SK-N-SH (cell line): ENCODE results near the gene ZBTB16. TPM values are rescaled to one million over a fixed set of nuclear protein-coding genes. Genes with fewer than 3 reads are reported as not detected.

ENCODE experiments used
- CTCF ChIA-PET: fragments of 300-600, 350-600 bp; formaldehyde crosslinking; extraction: SDS; loops from one replicate; lab custom pipeline; 2021; lab: Yijun Ruan, JAX
- POLR2A ChIA-PET: fragments of 350-600 bp; sonication (Branson Sonifier 250); formaldehyde crosslinking; extraction: SDS; loops from one replicate; lab custom pipeline; 2020; ENCODE audit warnings: antibody characterized with exemption, inconsistent platforms; lab: Yijun Ruan, JAX
- DNase-seq: peaks from one replicate; pipeline ENCODE4 v3.0.0; 2012
- H2AFZ ChIP-seq: fragments of 200-600 bp; sonication (generic); 2 replicates; pipeline ENCODE4 v1.8.1; 2016; ENCODE audit warnings: antibody characterized with exemption, mild to moderate bottlenecking, low read depth
- H3F3A ChIP-seq: fragments of 200-600 bp; sonication (generic); replicated peaks from 2 replicates; pipeline ENCODE3; 2016; ENCODE audit warnings: antibody characterized with exemption, mild to moderate bottlenecking; ENCODE audit not compliant: insufficient read depth
- H3K27ac ChIP-seq, 2 experiments: fragments of 200-500 bp in 1 of 2; fragments of 200-600 bp in 1 of 2; sonication (Bioruptor generic) in 1 of 2; sonication (generic), shearing (Covaris generic) in 1 of 2; 2 replicates each; pipeline versions ENCODE4 v1.5.1 to v1.6.1; 2014 to 2016; ENCODE audit warnings: low read depth in 2 of 2, inconsistent platforms in 1 of 2, low read length in 1 of 2, mild to moderate bottlenecking in 1 of 2, mixed read lengths in 1 of 2
- H3K27me3 ChIP-seq: fragments of 200-600 bp; sonication (generic), shearing (Covaris generic); 2 replicates; pipeline ENCODE4 v1.6.1; 2016; ENCODE audit warnings: mixed run types; ENCODE audit not compliant: insufficient read depth
- H3K36me3 ChIP-seq, 2 experiments: fragments of 200-500 bp in 1 of 2; fragments of 200-600 bp in 1 of 2; sonication (Bioruptor generic) in 1 of 2; sonication (generic) in 1 of 2; replicated peaks in 1 of 2; 2 replicates each; pipeline versions ENCODE3 to v1.5.1; 2014 to 2016; ENCODE audit warnings: low read length in 1 of 2, mild to moderate bottlenecking in 1 of 2; ENCODE audit not compliant: insufficient read depth in 2 of 2, control insufficient read depth in 1 of 2
- H3K4me1 ChIP-seq, 2 experiments: fragments of 200-500 bp in 1 of 2; fragments of 200-600 bp in 1 of 2; sonication (Bioruptor generic) in 1 of 2; sonication (generic), shearing (Covaris generic) in 1 of 2; 2 replicates each; pipeline versions ENCODE4 v1.5.1 to v1.6.1; 2014 to 2016; ENCODE audit warnings: low read depth in 1 of 2, low read length in 1 of 2, mixed run types in 1 of 2; ENCODE audit not compliant: insufficient read depth in 2 of 2, control insufficient read depth in 1 of 2
- H3K4me2 ChIP-seq: fragments of 200-600 bp; sonication (generic), shearing (Covaris generic); 2 replicates; pipeline ENCODE4 v1.6.1; 2017; ENCODE audit warnings: mixed run types
- H3K4me3 ChIP-seq, 2 experiments: fragments of 200-500 bp in 1 of 2; fragments of 200-600 bp in 1 of 2; sonication (Bioruptor generic) in 1 of 2; sonication (generic), shearing (Covaris generic) in 1 of 2; 2 replicates each; pipeline versions ENCODE4 v1.5.1 to v1.8.1; 2014 to 2016; ENCODE audit warnings: low read depth in 2 of 2, inconsistent platforms in 1 of 2, low read length in 1 of 2, mild to moderate bottlenecking in 1 of 2, mixed read lengths in 1 of 2, moderate library complexity in 1 of 2
- H3K79me2 ChIP-seq: fragments of 200-600 bp; sonication (generic); 2 replicates; pipeline ENCODE4 v1.8.1; 2017; ENCODE audit warnings: mild to moderate bottlenecking; ENCODE audit not compliant: insufficient read depth
- H3K9ac ChIP-seq: fragments of 200-600 bp; sonication (generic); 2 replicates; pipeline ENCODE4 v1.6.1; 2017; ENCODE audit warnings: mixed run types
- H3K9me2 ChIP-seq: fragments of 200-600 bp; sonication (generic); 2 replicates; pipeline ENCODE4 v1.6.1; 2017; ENCODE audit warnings: mixed run types
- H3K9me3 ChIP-seq: fragments of 200-600 bp; sonication (generic); 2 replicates; pipeline ENCODE4 v1.6.1; 2017; ENCODE audit warnings: mixed run types, mild to moderate bottlenecking, moderate library complexity
- H4K20me1 ChIP-seq: fragments of 200-600 bp; sonication (generic); 2 replicates; pipeline ENCODE4 v1.6.1; 2017; ENCODE audit warnings: mild to moderate bottlenecking, mixed run types; ENCODE audit not compliant: insufficient read depth
- CHD2 ChIP-seq: fragments of 150-350 bp; IDR thresholded peaks from 2 replicates; pipeline ENCODE4 v1.6.1; 2018; ENCODE audit warnings: low read length; ENCODE audit not compliant: partially characterized antibody
- CTCF ChIP-seq: fragments of 200-600 bp; sonication (generic); IDR thresholded peaks from 2 replicates; pipeline ENCODE4 v1.6.1; 2017; ENCODE audit warnings: antibody characterized with exemption, mild to moderate bottlenecking, moderate library complexity
- ELF1 ChIP-seq: IDR thresholded peaks from 2 replicates; pipeline ENCODE4 v1.4.0; 2012
- EZH2phosphoT487 ChIP-seq: fragments of 200-600 bp; sonication (generic); IDR thresholded peaks from 2 replicates; pipeline ENCODE4 v1.6.1; 2017; ENCODE audit warnings: low read depth, mixed run types, mild to moderate bottlenecking, antibody characterized with exemption, moderate library complexity, borderline replicate concordance
- FOSL2 ChIP-seq: IDR thresholded peaks from 2 replicates; pipeline ENCODE4 v1.4.0; 2012; ENCODE audit warnings: low read depth, mild to moderate bottlenecking, moderate library complexity, borderline replicate concordance
- FOXJ3 ChIP-seq: sonication (generic); formaldehyde crosslinking; IDR thresholded peaks from 2 replicates; pipeline ENCODE4 v1.5.1; 2020; ENCODE audit warnings: mild to moderate bottlenecking, missing genetic modification reagents
- FOXM1 ChIP-seq: IDR thresholded peaks from 2 replicates; pipeline ENCODE4 v1.4.0; 2012; ENCODE audit warnings: low read depth, mild to moderate bottlenecking
- GABPA ChIP-seq: IDR thresholded peaks from 2 replicates; pipeline ENCODE4 v1.4.0; 2012; ENCODE audit warnings: low read depth, mild to moderate bottlenecking
- JUND ChIP-seq: IDR thresholded peaks from 2 replicates; pipeline ENCODE4 v1.4.0; 2012
- NFIC ChIP-seq: IDR thresholded peaks from 2 replicates; pipeline ENCODE4 v1.4.0; 2012; ENCODE audit warnings: borderline replicate concordance
- REST ChIP-seq: IDR thresholded peaks from 2 replicates; pipeline ENCODE4 v1.6.1; 2012; ENCODE audit warnings: mild to moderate bottlenecking, low read depth, low read length, moderate library complexity
- SIN3A ChIP-seq: IDR thresholded peaks from 2 replicates; pipeline ENCODE4 v1.6.1; 2012; ENCODE audit warnings: low read depth, mild to moderate bottlenecking, low read length, moderate library complexity, borderline replicate concordance
- USF1 ChIP-seq: IDR thresholded peaks from 2 replicates; pipeline ENCODE4 v1.4.0; 2012; ENCODE audit warnings: low read depth, borderline replicate concordance
- WGBS: methylation state at CpG from one replicate; pipeline ENCODE4 v1.1.6; 2017; ENCODE audit warnings: low lambda C conversion rate; 5-methylcytosine and 5-hydroxymethylcytosine counted together
- polyA plus RNA-seq, 3 experiments: library from polyadenylated mRNA; depleted of rRNA; stranded (reverse); fragments of >200 nt; gene quantifications; 2 replicates each; pipeline ENCODE4 v1.2.3, GENCODE V29; 2012

Gene ZBTB16
- polyA plus RNA-seq, 1 of the 3 experiments (the other 2 are of a cell fraction), result not detected

DNA sequence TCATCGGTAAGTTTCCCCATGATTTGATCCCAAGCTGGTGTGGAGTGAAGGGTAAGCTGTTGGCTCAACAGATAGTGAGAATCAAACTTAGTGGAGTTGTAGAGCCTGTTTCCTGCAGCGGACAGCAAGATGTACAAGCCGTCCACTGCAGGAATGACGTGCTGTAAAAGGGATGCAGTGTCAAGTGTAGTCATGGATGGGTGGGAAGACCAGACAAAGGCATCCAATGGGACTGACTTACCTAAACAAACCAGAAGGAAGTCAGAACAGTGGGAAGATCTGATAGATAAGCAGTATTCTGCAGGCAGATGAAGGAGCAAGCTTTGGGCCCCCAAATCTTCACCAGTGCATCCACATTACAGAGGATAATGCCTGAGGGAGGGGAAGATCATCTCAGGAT is 8.8 kb downstream of the ZBTB16 start:
- POLR2A ChIA-PET, result no interaction called here
- no peak for DNase-seq

DNA sequence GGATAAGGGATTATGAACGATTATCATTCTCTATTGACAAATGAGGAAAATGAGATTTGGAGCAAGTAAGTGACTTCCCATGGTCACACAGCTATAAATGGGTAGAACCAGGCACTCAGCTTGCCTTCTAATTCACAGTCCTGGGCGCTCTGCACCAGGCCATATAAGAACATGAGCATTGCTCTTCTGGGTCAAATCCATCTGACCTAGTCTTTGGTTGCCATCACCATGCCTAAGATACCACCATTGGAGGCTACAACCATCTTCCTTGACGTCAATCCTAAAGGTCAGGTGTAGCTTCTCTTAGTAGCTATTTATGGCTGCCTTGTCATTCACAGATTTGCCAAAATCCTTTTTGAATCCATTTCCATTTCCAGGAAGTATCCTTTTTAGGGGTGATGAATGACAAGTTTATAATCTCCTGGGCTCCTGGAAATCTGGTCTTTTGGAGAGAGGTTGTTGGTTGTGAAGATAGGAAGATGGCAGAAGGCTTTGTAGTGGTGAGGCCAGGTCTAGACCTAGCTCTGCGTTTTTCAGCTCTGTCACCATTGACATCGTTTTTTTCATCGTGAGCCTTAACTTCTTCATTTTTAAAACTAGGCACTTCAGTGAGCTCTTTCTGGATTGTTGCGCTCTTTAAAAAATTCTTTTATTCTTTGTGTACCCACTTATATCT is 11.1 kb downstream of the ZBTB16 start:
- no peak overlapping the region for H3K9ac ChIP-seq
- H2AFZ ChIP-seq, result no peak overlapping the region
- H3K36me3 ChIP-seq, result no peaks in the 10 kb centered on the region
- H3K9me3 ChIP-seq, result no peaks in the 10 kb centered on the region
- H3K27ac ChIP-seq, result no peak overlapping the region
- CTCF ChIA-PET, result interaction anchor here (0.8 to 1.2 kb wide), 2 partner anchors 14 to 25 kb away, joined by 3 read pairs; no protein-coding TSS in a partner anchor
- H3K27me3 ChIP-seq, result peaks cover 32% of the 10 kb centered on the region
- DNase-seq, result no peak
- POLR2A ChIA-PET, result no interaction called here
- no peaks in the 10 kb centered on the region for H3F3A ChIP-seq
- peaks cover 6 to 10% of the 10 kb centered on the region in 2 experiments; a peak in 2 of 4 replicates for H3K4me1 ChIP-seq
- H4K20me1 ChIP-seq, result no peaks in the 10 kb centered on the region
- H3K9me2 ChIP-seq, result no peaks in the 10 kb centered on the region
- H3K4me2 ChIP-seq, result no peak overlapping the region
- no peaks in the 10 kb centered on the region for H3K79me2 ChIP-seq
- no peak overlapping the region for H3K4me3 ChIP-seq
- WGBS, result 51% methylated on average over 7 of the region's 7 CpGs
- TF ChIP-seq NFIC, result no peak
- TF ChIP-seq FOXM1, result no peak
- TF ChIP-seq FOXJ3 (CRISPR knock-in tag), result no peak
- no peak for TF ChIP-seq FOSL2
- TF ChIP-seq SIN3A, result no peak
- no peak for TF ChIP-seq REST
- no peak for TF ChIP-seq CHD2
- no peak for TF ChIP-seq ELF1
- TF ChIP-seq CTCF, result no peak
- TF ChIP-seq EZH2phosphoT487, result no peak
- no peak for TF ChIP-seq JUND
- no peak for TF ChIP-seq USF1
- TF ChIP-seq GABPA, result no peak

More for the DNA sequence above, 8.8 kb downstream of the ZBTB16 start:
- TF ChIP-seq CTCF (no peak), EZH2phosphoT487 (no peak), ELF1 (no peak)
- Histone ChIP-seq H3K4me3 (no peak overlapping the region), H3K9me3 (no peaks in the 10 kb centered on the region), H3K4me2 (no peak overlapping the region), H2AFZ (no peak overlapping the region), H3K27me3 (peaks cover 20% of the 10 kb centered on the region; the same call in 1 of the 2 replicates), H3K9me2 (no peaks in the 10 kb centered on the region), H3K36me3 (no peaks in the 10 kb centered on the region), H3K79me2 (no peaks in the 10 kb centered on the region), H3K27ac (no peak overlapping the region), H3K4me1 (no peaks in the 10 kb centered on the region), H4K20me1 (no peaks in the 10 kb centered on the region), H3K9ac (no peak overlapping the region), H3F3A (no peaks in the 10 kb centered on the region)
- CTCF ChIA-PET, result interaction anchor here (1.3 kb wide), 1 partner anchor 193 kb away, joined by 7 read pairs; no protein-coding TSS in a partner anchor
- WGBS, result 64% methylated on average over 4 of the region's 4 CpGs
